ENCODE data around the gene HNF4A. TPM values are rescaled to one million over a fixed set of nuclear protein-coding genes. Genes with fewer than 3 reads are reported as not detected.

The HNF4A gene
- total RNA-seq, 1 donor from 2014 or later = not detected

- TF ChIP-seq CTCF (conservative IDR thresholded peaks at IDR 0.05; ENCODE audit: low read depth, low read length) = no peak
- H3K4me3 ChIP-seq (ENCODE audit: low read depth, low read length) = no peak overlapping the region
- DNase-seq (ENCODE audit: low read depth) = no peak
Measured at GRCh38 chr20:44395461-44396340, 40.2 kb downstream of the HNF4A start.

GRCh38 chr20:44396369-44397130 lies 41.1 kb downstream of the HNF4A start:
- no peak overlapping the region for H3K4me3 ChIP-seq (ENCODE audit: low read depth, low read length)
- no peak for TF ChIP-seq CTCF (conservative IDR thresholded peaks at IDR 0.05; ENCODE audit: low read depth, low read length)
- no peak for DNase-seq (ENCODE audit: low read depth)

- TF ChIP-seq CTCF (conservative IDR thresholded peaks at IDR 0.05; ENCODE audit: low read depth, low read length) = no peak
- no peak for DNase-seq (ENCODE audit: low read depth)
Measured at GRCh38 chr20:44398335-44398734, 42.8 kb downstream of the HNF4A start.

GRCh38 chr20:44399446-44399845 lies 43.9 kb downstream of the HNF4A start:
- TF ChIP-seq CTCF (conservative IDR thresholded peaks at IDR 0.05; ENCODE audit: low read depth, low read length) = no peak
- no peak for DNase-seq (ENCODE audit: low read depth)
- no peak overlapping the region for H3K4me3 ChIP-seq (ENCODE audit: low read depth, low read length)

More at GRCh38 chr20:44398335-44398734, 42.8 kb downstream of the HNF4A start:
- H3K4me3 ChIP-seq (ENCODE audit: low read depth, low read length) = no peak overlapping the region

GRCh38 chr20:44400671-44400969 lies 45.1 kb downstream of the HNF4A start:
- no peak for TF ChIP-seq CTCF (conservative IDR thresholded peaks at IDR 0.05; ENCODE audit: low read depth, low read length)
- DNase-seq (ENCODE audit: low read depth) = no peak

GRCh38 chr20:44400970-44401769 lies 45.7 kb downstream of the HNF4A start:
- peak overlapping the region; percentile 54 for H3K4me3 ChIP-seq (ENCODE audit: low read depth, low read length)
- no peak for DNase-seq (ENCODE audit: low read depth)
- TF ChIP-seq CTCF (conservative IDR thresholded peaks at IDR 0.05; ENCODE audit: low read depth, low read length) = no peak

More at GRCh38 chr20:44400671-44400969, 45.1 kb downstream of the HNF4A start:
- H3K4me3 ChIP-seq (ENCODE audit: low read depth, low read length) = no peak overlapping the region

Measured in epithelial cell of proximal tubule (primary cell).